ENCODE measurements around the gene NR2F1.

NR2F1 gene

DNA sequence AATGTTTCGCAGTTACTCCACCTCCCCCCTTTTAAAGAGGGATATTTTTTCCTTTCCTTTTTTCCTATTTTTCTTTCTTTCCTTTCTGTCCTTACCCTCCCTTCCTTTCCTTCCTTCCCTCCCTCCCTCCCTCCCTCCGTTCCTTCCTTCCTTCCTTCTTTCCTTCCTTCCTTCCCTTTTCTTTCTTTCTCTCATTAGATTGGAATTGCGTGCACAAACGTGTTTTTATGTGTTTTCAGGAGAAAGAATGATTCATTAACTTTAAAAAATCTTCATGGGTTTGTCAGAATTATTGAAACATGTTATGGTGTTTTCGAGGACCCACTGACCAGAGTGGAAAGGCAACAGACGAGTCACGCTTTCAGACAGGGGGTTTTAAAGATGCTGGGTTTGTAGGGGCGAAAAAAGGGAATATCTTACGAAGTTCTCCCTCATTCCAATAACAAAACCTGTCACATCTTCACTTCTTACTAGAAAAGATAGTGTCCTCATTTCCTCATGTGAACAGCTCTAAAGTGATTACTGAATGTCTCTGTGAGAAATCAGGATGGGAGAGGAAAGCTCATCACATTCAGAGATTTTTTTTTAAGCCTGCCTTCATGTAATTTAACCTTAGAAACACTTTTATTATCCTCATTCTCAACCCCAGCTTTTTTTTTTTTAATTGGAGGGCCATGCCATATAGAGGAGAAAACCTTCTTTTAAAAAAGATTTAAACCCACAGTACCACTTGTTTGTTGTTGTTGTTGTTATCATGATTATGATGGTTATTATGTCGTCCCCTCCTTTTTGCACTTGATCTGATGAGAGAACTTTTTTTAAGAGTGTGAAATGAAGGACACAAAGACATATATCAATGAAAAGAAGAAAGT lies 21.9 kb downstream of the NR2F1 start:
- no peak for DNase-seq

- DNase-seq: no peak
These were observed 23.3 kb downstream of the NR2F1 start for GRCh38 chr5:93606382-93606752.

DNA sequence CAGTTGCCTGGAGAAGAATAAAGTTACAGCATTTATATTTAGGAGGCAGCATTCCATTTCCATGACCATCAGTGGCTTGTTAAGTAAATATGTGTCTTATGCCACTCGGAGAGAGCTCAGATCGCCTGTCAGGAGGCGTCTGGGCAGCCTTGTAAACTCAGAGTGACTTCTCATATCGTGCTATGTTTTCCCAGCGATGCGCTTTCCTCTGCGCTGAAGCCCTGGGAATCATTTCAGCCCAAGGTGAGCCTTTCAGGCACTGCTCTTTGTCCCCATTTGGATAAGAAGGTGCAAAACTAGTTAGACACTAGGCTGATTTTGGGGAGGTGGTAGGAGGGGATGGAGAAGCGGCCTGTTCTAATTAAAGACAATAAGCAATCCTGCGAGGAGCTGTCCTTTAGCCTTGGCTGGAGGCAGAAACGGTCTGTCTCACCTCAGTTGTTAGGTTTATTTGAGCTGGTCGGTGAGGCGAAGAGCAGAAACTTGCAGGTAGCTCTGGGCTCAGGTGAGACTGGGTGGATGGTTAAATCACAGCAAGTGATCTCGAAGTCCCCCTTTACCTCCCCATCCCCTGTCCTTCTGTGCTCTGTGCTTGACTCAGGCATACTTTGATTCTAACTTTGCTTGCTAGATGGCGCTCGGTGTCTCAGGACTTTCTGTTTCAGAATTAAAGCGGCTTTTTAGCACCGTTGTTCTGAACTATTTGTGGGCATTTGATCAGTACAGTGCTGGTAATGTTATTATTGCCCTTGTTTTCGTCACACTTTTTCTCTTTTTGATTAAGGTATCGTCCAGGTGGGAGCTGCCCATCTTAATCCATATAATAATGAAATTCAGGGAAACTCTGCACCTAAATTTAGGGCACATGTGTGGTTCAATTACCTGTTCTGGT lies 24.6 kb downstream of the NR2F1 start:
- DNase-seq: peak in 1 of 2 experiments; percentile 25

DNA sequence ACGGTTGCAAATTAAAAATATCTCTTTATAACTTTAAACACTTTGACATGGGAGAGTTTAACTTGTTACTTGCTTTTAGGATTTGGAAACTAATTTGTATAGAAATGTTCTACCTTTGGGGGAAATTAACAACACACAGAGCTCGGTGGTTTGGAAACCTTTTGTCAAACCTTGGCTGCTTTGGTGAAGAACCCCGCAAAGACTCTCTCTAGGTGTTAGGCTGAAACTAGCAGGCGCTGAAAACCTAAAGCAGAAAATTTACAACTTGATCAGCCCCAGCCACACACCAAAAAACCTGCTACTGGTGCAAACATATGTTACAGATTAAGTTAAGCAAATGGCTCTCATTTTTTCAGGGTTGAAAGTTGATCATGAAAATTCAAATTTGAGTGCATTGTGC lies 25.8 kb downstream of the NR2F1 start:
- no peak for DNase-seq

DNA sequence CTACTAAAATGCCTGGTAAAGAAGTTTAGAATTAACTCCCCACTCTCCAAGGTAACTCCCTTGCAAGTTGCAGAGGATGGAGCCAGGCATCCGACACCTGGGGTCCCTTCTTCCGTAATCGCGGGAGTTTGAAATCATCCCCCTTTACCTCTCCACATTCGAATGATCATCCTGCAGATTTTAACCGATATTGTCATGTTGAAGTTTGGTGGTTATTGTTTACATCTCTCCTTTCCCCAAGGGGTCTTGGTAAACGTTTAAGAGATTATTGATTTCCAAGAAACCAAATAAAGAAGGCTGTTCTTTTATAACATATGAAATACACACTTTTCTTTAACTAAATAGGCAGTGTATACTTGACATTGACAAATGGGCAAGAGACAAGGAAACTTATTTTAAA lies 26.7 kb downstream of the NR2F1 start:
- no peak for DNase-seq

DNA sequence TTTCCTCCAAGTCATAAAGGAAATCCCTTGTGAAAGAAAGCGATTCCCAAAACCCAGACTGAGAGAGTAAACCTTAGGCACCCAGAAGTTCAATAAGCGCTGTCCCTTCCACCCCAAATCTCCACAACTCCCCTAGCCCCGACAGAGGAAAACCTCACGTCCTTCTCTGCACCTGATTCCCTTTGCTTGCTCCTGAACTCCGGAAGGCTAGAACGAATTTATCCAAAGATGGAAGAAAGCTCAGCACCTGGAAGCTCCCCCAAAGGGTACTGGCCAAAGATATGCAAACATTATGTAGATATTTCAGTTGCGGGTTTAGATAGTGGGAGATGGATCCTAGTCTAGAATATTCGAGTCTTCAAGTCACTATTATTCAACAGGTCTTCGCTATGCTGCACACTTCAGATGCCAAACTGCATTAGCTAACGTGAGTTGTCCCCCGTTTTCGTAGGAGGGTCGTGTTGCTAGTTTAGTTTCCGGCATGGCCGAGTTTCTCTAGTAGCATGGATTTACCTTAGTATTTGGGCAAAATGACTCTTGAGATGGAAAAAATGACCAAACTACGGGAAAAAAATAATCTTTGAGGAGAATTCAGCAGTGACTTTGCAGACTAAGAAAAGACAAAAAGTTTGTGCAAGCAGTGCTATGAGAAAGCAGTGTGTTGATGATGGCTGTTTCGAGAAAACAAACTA lies 27.7 kb downstream of the NR2F1 start:
- DNase-seq: no peak

- DNase-seq: no peak
These were observed 28.4 kb downstream of the NR2F1 start for GRCh38 chr5:93611273-93611975.

DNA sequence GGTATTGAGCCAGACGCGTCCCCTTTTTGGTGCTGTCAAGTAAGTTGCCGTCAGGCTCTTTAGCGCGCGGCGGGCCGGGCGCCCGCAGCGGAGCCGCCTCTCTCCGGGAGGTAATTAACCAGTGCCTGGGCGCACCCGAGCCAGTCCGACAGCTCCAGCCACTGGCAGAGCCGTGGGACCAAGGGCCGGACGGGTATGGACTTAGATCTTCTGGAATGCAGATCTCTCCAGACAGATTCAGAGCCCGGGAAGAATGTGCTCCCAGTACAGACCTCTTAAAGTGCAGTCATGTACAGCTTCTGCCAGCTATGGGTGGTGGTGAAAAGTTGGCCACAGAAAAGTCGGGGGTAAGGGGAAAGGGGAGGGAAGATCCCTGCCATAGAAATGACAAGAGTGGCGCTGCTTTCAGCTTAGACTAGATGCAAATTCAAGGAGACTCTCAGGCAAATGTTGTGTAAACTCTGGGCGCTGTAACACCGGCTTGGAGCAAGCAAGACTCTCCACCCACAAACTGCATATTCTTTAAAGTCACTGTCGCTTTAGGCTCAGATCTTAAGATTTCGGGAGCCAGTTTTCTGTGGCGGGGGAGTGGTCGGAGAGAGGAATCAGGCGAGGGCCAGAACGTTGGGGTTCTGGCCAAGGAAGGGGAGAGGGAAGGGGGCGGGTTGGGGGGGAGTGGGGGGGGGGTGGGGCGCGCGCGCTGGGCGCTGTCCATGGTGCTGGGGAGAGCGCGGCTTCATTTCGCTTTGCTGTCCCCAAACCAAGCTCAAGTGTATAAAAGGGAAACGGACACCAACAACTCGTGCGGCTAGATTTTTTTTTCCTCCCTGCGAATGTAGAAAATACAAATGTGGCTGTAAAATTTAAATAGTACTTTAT lies 29.2 kb downstream of the NR2F1 start:
- DNase-seq: no peak

DNA sequence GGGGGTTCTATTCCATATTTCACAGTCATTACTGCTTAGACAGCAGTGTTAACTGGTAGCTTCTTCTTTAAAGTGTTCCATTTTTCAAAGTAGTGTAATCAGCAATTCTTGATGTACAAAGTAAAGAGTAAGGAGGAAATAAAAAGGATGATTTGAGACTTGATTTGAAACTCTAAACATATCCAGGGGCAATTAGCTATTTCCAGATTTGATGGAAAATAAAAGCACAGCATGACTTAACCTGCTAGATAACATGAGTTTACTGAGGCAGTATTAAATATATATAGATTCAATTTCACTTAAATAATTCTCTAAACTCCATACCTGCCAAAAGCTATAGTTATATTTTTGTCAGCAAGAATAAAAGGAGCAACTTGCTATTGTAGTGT lies 29.8 kb downstream of the NR2F1 start:
- no peak for DNase-seq

DNA sequence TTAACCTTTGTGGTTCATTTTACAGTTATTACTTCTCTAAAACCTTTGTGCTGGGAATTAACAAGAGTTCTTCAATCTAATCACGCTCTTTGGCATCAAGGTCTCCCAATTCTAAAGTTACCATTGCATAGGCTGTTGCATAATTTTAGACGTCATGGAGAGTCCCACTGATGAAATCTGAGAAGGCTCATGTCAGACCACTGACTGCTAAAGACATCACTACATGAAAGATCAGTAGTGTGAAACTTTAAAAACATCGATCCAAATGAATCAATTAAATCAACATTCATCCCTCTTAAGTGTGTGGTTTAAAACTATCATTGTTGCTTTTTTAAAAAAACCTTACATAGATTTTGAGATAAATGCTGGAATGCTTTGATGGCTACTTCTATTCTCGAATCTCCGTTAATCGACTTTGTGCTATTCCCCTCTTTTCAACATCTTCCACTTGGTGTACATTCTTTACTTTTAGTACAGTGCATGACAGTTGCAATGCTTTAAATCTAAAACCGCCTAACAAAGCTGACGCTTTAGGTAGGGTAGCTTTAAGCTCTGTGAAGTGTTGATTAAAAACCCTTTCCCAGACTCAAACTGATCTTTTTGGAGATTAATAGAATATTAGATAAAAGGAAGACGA lies 33.6 kb downstream of the NR2F1 start:
- DNase-seq: no peak

DNA sequence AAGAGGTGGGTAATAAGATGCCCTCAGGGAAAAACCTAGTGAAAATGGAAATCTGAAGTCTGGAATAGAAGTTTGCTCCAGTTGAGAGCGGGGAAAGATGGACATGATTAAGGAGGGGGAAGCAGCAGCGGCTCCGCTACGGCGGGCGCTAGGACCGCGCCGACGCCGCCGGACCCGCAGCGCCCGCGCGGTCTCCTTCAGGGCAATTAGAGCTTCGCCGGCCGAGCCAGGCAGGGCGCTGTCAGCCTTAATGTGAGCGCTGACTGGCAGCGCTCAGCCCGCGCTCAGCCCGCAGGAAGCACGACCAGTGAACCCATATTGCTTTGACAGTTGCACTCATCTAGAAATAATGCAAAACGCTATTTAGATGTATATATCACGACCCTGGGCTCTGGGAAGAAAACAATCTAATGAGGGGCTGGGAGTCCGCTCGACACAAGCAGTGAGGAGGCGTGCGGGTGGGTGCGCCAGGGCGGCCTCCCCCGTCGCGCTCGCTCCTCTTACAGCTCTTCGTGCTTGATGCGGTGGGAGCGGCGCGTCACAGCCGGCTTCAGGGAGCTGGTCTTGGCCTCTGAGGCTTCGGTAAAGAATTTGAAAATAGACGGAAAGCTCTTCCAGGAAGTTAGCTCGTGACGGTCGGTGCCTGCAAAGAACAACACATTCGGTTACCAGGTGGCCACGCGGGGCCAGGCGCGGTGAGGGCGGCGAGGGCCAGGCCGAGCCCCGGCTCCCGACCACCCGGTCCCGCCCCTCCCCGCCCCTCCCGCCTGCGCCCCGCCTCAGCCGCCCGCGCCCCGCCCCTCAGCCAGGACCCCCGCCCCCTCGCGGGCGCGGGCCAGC lies 37.7 kb downstream of the NR2F1 start:
- peak; percentile 31 to 44 for DNase-seq

DNA sequence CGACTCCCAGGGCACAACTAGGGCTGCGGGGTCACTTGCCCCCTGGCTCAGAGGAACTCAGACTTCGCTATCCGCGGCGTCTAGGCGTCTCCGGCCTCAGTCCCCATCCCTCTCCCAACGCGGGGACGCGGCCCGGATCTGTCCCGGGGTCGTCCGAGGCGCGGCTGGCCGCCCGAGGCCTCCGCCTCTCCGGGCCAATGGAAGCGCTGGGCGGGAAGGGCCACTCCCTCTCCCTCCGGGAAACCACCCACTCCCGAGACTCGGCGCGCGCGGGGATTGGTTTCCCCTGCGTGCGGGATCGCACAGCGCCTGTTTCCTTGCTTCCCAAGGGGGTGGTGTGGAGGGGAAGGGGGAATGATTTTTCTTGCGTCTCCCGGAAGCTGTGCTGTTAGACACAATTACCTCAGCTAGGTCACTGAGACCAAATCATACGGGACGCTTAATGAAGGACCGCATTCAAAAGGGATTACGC lies 38.3 kb downstream of the NR2F1 start:
- no peak for DNase-seq

DNA sequence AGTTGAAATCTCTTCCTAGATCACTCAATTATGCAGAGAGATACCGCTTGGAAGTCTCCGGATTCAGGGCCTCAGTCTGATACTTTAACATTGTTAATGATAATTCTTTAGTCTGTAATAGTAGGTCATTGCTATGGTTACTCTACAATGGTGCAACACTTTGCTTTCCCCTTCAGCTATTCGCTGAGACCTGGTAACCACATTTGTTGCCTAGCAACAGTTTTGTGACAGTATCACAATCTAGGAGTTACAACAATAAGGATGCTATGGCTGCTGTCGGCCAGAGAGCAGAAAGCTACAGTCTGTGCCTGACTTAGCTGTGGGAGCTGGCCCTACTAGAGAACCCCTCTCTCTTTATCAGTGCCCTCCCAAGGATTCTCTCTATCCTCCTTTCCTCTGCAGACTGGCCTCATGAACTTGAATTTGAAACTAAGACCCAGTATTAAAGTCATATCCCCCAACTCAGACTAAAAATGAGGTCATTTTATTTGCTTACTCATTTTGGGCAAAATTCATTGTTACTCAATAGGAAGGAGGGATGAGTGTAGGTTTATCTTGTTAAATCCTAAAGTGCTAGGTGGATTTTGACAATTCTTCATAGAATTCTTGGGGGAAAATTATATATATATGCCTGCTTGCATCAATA lies 39.3 kb downstream of the NR2F1 start:
- no peak for DNase-seq

GRCh38 chr5:93623153-93623552 lies 40.1 kb downstream of the NR2F1 start:
- DNase-seq: no peak

GRCh38 chr5:93626801-93627200 lies 43.8 kb downstream of the NR2F1 start:
- no peak for DNase-seq

DNA sequence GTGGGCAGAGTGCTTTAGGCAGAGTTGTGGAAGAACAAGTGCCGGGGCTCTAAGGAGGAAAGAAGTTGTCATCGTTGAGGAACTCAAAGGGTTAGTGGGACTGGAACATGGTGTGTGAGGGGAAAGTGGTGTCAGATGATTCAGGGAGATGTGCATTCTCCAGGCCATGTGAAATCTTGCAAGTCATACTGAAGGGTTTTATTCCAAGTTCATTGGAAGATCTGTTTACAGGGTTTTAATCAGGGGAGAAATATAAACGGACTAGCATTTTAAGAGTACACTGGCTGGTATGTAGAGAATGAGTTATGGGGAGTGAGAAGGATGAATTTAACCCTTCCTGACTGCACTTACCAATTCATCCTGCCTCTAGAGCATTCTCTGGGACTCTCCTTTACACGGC lies 49.3 kb downstream of the NR2F1 start:
- no peak for DNase-seq

DNA sequence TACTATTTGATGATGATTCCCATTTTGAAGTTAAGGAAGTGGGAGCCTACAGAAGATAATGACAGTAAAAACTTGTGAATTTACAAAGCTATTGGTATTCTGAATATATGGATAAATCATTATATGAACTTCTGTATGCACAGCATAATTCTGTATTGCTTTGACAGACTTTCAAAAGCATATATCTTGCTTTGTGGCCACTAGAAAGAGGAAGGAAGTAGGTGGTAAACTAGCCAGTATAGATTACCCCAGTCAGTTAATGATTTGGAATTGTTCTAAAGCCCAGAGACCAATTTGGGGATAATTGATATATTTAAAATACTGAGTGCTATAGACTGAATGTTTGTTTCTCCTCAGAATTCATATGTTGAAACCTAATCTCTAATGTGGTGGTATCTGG lies 53.0 kb downstream of the NR2F1 start:
- DNase-seq: no peak

GRCh38 chr5:93636837-93637236 lies 53.8 kb downstream of the NR2F1 start:
- DNase-seq: no peak

DNA sequence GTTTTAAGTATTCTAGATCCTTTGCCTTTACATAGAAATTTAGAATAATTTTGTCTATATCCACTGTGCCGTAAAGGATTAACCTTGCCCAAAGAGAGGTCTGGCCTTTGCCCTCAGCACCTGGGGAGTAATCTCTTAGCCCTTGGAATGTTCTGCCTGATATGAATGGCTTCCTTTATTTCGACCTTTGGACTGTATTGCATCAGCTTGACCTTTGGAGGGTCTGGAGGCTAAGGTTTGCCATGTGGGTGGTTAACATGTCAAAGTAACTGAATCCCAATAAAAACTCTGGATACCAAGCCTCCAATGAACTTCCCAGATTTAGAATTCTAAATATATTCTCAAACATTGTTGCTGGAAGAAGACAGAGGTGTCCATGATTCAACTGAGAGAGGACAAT lies 54.7 kb downstream of the NR2F1 start:
- DNase-seq: no peak

GRCh38 chr5:93642526-93642925 lies 59.5 kb downstream of the NR2F1 start:
- no peak for DNase-seq
